WERI-Rb-1 (cell line): Measurements from ENCODE around the gene CHGA.

Experiments
- DNase-seq: peaks from one replicate; pipeline ENCODE4 v3.0.0-alpha.2; 2020
- H3K27ac ChIP-seq: fragments of 250-450 bp; sonication (Bioruptor Pico); 2 replicates; pipeline ENCODE4 v1.5.1; 2020; ENCODE audit warnings: mild to moderate bottlenecking, moderate library complexity
- H3K27me3 ChIP-seq: fragments of 250-450 bp; sonication (Bioruptor Pico); 2 replicates; pipeline ENCODE4 v1.5.1; 2021; ENCODE audit warnings: mild to moderate bottlenecking, low read depth, moderate library complexity; ENCODE audit not compliant: insufficient read depth, severe bottlenecking
- H3K36me3 ChIP-seq: fragments of 250-450 bp; sonication (Bioruptor Pico); 2 replicates; pipeline ENCODE4 v1.5.1; 2020; ENCODE audit warnings: mild to moderate bottlenecking, moderate library complexity
- H3K4me3 ChIP-seq: 2 replicates; pipeline ENCODE4 v1.5.1; 2011; ENCODE audit warnings: low read depth, mild to moderate bottlenecking, control low read depth, low read length
- H3K9me3 ChIP-seq: fragments of 250-450 bp; sonication (Bioruptor Pico); 2 replicates; pipeline ENCODE4 v1.5.1; 2021; ENCODE audit warnings: mild to moderate bottlenecking, moderate library complexity; ENCODE audit not compliant: severe bottlenecking
- CTCF ChIP-seq: IDR thresholded peaks from 2 replicates; pipeline ENCODE4 v1.5.1; 2011; ENCODE audit warnings: low read depth, mild to moderate bottlenecking, control low read depth, inconsistent platforms, low read length

The CHGA gene

GRCh38 chr14:92926180-92926845 lies 3.4 kb downstream of the CHGA start:
- H3K9me3 ChIP-seq = no peaks in the 10 kb centered on the region
- no peak overlapping the region for H3K4me3 ChIP-seq
- H3K27me3 ChIP-seq = no peaks in the 10 kb centered on the region
- no peak for DNase-seq
- H3K36me3 ChIP-seq = peaks cover 52% of the 10 kb centered on the region
- no peak overlapping the region for H3K27ac ChIP-seq
- TF ChIP-seq CTCF = no peak

- no peak for TF ChIP-seq CTCF
- DNase-seq = no peak
- Histone ChIP-seq H3K36me3 (peaks cover 58% of the 10 kb centered on the region), H3K27me3 (no peaks in the 10 kb centered on the region), H3K27ac (no peak overlapping the region), H3K4me3 (no peak overlapping the region), H3K9me3 (no peaks in the 10 kb centered on the region)
Observed at GRCh38 chr14:92926931-92927330, 4.0 kb downstream of the CHGA start.

- Histone ChIP-seq H3K9me3 (no peaks in the 10 kb centered on the region), H3K27ac (no peak overlapping the region), H3K36me3 (peaks cover 65% of the 10 kb centered on the region), H3K4me3 (no peak overlapping the region), H3K27me3 (no peaks in the 10 kb centered on the region)
- TF ChIP-seq CTCF = no peak
- DNase-seq = no peak
Observed at GRCh38 chr14:92927349-92928257, 4.7 kb downstream of the CHGA start.

GRCh38 chr14:92928258-92928629 lies 5.3 kb downstream of the CHGA start:
- H3K36me3 ChIP-seq = peaks cover 69% of the 10 kb centered on the region
- no peak for DNase-seq
- H3K27me3 ChIP-seq = no peaks in the 10 kb centered on the region
- H3K9me3 ChIP-seq = no peaks in the 10 kb centered on the region
- H3K27ac ChIP-seq = no peak overlapping the region
- no peak for TF ChIP-seq CTCF
- H3K4me3 ChIP-seq = no peak overlapping the region

GRCh38 chr14:92928961-92929688 lies 6.2 kb downstream of the CHGA start:
- H3K9me3 ChIP-seq = no peaks in the 10 kb centered on the region
- no peak for TF ChIP-seq CTCF
- DNase-seq = no peak
- no peak overlapping the region for H3K4me3 ChIP-seq
- H3K27me3 ChIP-seq = no peaks in the 10 kb centered on the region
- no peak overlapping the region for H3K27ac ChIP-seq
- peaks cover 69% of the 10 kb centered on the region for H3K36me3 ChIP-seq
